Activated CD4-positive, CD25-positive, alpha-beta regulatory T cell treated with anti-CD3 and anti-CD28 coated beads, Interleukin-2, amount 50 U/mL, for 24 hours (primary cell): ENCODE measurements around the gene PANK2.
"Not testable (repeated sequence)": the region's sequence is repeated elsewhere in the genome, so short reads cannot be mapped to it uniquely, and the experiment has no call there.

ENCODE experiments used
- ATAC-seq, 2 donors: fragments of 150-1000 bp; cut with Tn5 transposase; one replicate each; pipeline ENCODE4 v1.10.0; 2021; ENCODE audit warnings: mild to moderate bottlenecking in 1 of 2, moderate library complexity in 1 of 2

The PANK2 gene

GRCh38 chr20:3888622-3889488 is at the start of gene PANK2:
PANK2 (plus strand) TSS chr20:3889387.
- ATAC-seq = peak; percentile 97

- ATAC-seq = not testable (repeated sequence)
These were observed 49.0 kb upstream of the PANK2 start for GRCh38 chr20:3840201-3840600.

- no peak for ATAC-seq
These were observed 46.7 kb upstream of the PANK2 start for GRCh38 chr20:3842348-3842930.

DNA sequence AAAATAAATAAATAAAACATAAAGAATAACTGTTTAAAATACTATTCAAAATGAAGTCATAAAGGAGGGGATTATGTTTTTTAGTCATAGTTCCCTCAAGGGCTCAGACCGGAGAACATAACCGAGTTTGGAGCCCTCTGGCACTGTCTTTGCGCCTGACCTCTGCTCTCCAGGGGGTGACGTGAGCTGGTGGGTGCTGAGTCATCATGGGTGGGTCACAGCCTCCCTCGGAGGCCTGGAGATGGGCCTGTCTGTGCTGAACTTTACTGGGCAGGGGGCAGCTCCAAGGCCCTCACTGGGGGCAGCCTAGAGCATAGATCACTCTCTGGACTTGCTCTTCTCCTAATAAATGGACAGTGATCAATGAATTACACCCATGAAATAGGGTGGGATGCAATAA is 45.7 kb upstream of the PANK2 start:
- ATAC-seq = no peak

DNA sequence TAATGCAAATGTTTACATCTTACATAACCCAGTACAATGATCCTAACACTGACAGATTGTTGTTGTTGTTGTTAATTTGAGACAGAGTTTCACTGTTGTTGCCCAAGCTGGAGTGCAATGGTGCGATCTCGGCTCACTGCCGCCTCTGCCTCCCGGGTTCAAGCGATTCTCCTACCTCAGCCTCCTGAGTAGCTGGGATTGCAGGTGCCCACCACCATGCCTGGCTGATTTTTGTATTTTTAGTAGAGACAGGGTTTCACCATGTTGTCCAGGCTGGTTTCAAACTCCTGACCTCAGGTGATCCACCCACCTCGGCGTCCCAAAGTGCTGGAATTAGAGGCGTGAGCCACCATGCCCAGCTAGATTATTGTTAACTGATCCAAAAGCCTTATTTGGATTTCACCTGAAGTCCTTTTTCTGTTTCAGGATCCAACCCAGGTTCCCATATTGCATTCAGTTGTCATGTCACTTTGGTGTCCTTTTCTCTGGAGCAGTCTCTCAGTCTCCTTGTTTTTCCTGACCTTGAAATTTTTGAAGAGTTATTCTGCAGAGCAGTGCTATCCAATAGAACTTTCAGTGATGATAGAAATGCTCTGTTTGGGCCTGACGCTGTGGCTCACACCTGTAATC is 45.1 kb upstream of the PANK2 start:
- not testable (repeated sequence) for ATAC-seq

DNA sequence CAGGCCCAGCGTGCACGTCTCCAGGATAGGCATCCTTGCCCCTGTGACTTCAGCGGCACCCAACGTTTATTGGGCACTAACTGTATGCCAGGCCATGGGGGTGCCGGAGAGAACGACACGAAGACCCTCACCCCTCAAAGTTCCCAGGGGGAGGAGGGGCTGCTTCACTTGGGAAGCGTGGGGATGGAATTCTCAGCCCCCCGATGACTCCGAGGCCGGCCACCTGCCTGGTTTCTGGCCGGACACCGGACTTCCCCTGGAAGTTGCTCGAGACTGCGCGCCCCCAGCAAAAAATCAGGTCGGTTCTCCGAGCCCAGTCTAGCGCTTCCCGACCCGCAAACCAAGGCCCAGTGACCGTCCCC is 42.8 kb upstream of the PANK2 start:
- no peak for ATAC-seq

DNA sequence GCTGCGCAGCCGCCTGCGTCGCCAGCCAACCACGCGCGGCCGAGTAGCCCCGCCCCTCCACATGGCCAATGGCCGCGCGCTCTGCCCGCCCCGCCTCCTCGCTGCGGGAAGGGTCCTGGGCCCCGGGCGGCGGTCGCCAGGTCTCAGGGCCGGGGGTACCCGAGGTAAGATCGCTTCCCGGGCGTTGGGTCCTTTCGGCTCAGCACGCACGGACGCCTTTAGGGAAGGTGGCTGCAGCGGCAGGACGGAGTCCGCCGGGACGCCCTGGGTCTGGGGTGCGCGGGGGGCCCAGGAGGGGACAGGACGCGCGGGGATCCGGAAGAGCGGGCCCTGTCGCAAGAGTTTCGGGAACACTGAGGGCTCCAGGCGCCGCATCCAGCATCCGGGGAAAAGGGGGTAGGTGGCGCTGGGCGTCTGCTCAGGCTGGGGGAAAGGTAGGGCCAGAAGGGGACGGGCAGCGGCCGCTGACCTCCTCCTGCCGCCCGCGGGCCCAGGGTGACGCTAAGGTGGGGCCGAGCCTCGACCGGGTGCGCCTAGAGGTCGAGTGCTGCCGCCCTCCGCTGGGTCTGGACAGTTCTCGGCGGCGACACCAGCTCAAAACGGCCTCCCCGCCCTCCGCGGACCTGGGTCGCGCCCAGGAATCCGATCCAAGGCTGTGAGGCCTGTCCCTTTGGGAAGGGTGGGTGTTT is 42.3 kb upstream of the PANK2 start, which contains the start of gene MAVS:
Gene MAVS (plus strand): TSS at position 95 of the 689 bp plus-strand sequence. CDS start 7,791 bp downstream, outside the sequence.
- peak; percentile 98 to 99 for ATAC-seq

DNA sequence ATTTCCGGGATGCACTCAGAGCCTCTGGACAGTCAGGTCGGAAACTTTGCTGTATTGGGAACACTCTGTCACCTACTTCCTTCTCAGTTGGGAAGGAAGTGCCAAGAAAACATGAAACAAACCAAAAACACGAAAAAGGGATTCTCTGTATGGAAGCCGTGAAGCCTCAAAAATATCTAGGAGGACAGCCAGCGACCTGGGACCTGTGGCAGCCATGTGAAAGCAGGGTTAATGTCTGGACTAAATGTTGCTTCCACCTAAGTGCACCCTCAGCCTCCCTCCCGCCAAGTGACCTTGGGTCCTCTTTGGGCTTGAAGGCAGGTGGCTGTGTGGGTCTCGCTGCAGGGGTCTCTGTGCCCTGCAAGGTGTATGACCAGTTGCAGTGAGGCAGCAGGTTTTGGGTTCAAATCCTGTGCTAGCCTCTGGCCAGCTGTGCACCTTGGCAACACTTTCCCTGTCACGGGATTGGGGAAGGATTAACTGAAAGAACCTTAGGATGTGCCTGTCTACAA is 41.7 kb upstream of the PANK2 start:
- ATAC-seq = no peak

DNA sequence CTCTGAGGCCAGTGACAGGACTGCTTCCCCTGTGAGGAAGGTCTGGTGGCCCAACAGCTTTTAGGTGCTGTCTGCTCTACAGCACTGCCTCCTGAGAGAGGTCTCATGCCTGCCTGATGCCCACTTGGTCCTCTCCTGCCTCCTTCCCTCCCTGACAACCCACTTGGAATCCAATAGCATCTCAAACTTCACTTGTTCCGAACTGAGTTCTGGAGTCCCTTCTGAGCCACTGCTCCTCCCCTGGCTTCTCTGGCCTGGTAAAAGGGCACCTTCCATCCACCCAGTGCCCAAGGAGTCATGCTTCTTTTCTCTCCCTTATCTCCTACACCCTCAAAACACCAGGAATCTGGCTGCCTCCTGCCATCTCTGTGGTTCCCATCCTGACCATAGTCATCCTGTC is 40.6 kb upstream of the PANK2 start:
- ATAC-seq = no peak

DNA sequence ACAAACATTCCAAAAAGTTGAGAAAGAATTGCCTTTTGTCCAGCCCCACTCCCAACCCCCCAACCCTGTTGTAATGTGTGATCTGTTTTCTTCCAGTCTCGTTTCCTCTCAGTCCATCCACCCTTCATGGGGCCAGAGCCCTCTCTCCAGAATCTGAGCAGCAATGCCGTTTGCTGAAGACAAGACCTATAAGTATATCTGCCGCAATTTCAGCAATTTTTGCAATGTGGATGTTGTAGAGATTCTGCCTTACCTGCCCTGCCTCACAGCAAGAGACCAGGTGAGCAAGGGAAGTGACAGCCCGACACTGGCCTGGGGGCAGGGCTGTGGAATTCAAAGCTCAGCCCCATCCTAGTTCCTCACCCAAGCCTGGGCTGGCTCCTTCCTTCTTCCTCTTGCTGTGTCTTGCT is 34.7 kb upstream of the PANK2 start:
- ATAC-seq = no peak

GRCh38 chr20:3857405-3857804 is 31.8 kb upstream of the PANK2 start:
- ATAC-seq = no peak

DNA sequence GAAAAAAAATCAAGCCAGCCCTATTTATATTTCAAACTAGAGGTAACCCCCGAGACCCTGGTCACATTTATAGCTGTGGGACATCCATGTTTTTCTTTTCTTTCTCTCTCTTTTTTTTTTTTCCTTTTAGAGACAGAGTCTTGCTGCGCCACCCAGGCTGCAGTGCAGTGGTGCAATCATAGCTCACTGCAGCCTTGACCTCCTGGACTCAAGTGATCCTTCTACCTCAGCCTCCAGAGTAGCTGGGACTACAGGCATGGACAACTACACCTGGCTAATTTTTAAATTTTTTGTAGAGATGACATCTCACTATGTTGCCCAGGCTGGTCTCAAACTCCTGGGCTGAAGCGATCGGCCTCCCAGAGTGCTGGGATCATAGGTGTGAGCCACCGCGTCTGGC is 30.5 kb upstream of the PANK2 start:
- no peak for ATAC-seq

DNA sequence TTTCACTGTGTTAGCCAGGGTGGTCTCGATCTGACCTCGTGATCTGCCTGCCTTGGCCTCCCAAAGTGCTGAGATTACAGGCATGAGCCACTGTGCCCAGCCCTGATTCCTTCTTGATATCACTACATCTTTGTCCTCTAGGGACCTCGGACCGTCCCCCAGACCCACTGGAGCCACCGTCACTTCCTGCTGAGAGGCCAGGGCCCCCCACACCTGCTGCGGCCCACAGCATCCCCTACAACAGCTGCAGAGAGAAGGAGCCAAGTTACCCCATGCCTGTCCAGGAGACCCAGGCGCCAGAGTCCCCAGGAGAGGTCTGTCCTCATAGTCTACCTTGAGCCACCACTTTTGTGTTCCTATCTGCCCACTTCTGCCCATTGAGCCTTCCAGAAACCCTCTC is 28.0 kb upstream of the PANK2 start:
- ATAC-seq = no peak

GRCh38 chr20:3862333-3862732 is 26.9 kb upstream of the PANK2 start:
- no peak for ATAC-seq

GRCh38 chr20:3863317-3863716 is 25.9 kb upstream of the PANK2 start:
- no peak for ATAC-seq

DNA sequence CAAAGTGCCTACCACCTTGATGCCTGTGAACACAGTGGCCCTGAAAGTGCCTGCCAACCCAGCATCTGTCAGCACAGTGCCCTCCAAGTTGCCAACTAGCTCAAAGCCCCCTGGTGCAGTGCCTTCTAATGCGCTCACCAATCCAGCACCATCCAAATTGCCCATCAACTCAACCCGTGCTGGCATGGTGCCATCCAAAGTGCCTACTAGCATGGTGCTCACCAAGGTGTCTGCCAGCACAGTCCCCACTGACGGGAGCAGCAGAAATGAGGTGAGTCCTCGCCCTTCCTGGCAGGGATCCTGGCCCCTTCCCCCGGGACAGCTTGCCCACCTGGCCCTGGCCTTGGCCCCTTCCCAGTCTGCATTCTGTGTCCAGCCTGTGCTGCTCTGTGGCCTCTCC is 24.7 kb upstream of the PANK2 start:
- no peak for ATAC-seq

DNA sequence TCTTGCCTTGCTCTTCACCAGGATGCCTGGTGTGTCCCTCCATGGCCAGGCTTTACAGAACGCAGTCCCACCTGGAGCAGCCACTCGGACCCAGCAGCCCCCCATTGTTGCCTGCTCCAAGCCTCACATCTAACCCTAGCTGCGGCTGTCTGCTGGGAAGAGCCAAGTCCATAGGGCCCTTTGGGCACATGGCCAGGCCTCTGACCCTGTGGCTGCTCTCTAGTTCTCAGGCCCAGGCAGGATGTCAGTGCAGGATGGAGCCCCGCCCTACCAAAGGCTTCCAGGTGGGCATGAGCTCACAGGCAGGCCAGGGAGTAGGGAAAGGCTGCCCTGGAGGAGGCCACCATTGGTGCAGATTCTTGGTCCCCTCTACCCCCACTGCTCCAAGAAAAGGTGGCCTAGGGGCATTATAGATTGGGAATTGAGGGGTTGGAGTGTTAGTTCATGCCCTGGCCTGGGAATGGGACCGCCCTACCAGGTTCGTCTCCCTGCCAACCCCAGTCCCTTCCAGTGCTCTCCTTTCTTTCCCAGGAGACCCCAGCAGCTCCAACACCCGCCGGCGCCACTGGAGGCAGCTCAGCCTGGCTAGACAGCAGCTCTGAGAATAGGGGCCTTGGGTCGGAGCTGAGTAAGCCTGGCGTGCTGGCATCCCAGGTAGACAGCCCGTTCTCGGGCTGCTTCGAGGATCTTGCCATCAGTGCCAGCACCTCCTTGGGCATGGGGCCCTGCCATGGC is 23.9 kb upstream of the PANK2 start:
- ATAC-seq = no peak

DNA sequence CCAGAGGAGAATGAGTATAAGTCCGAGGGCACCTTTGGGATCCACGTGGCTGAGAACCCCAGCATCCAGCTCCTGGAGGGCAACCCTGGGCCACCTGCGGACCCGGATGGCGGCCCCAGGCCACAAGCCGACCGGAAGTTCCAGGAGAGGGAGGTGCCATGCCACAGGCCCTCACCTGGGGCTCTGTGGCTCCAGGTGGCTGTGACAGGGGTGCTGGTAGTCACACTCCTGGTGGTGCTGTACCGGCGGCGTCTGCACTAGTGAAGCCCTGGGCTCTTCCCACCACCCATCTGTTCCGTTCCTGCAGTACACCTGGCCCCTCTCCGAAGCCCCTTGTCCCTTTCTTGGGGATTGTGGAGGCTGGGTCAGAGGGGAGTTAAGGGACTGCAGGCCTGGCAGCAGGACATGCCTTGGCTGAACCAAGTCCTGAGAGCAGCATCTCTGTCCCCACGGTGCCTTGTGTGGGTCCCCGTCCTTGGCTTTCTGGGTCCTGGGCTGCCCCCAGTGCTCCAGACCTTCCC is 23.2 kb upstream of the PANK2 start:
- no peak for ATAC-seq

DNA sequence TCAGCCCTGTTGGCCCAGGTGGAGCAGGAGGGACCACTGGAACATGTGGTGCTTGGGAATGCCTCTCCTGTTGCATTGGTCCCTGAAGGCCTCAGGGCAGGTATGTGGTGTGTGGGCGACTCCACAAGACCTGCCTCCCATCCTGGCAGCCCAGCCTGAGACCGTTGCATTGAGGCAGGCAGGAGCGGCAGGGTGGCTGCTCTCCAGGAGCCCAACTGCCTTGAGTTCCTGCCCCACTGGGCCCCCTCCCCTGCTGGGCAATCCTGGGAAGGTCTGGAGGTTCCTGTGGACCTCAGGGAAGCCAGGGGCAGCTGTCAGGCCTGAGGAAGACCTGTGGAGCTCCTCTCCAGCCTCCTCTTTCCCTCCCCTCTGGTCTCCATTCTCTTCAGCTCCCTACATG is 22.7 kb upstream of the PANK2 start:
- no peak for ATAC-seq

DNA sequence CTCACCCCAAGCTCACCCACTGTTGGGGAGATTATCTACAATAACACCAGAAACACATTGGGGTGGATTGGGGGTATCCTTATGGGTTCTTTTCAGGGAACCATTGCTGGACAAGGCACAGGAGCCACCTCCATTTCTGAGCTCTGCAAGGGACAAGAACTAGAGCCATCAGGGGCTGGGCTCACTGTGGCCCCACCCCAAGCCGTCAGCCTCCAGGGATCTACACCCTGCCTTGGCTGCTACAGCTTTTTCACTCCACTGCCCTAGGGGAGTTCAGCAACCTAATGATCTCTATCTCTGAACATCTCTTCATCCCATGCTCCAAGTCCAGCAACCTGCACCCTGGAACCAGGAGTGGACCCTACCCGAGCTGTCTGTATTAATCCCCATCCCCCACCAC is 21.4 kb upstream of the PANK2 start:
- ATAC-seq = no peak

DNA sequence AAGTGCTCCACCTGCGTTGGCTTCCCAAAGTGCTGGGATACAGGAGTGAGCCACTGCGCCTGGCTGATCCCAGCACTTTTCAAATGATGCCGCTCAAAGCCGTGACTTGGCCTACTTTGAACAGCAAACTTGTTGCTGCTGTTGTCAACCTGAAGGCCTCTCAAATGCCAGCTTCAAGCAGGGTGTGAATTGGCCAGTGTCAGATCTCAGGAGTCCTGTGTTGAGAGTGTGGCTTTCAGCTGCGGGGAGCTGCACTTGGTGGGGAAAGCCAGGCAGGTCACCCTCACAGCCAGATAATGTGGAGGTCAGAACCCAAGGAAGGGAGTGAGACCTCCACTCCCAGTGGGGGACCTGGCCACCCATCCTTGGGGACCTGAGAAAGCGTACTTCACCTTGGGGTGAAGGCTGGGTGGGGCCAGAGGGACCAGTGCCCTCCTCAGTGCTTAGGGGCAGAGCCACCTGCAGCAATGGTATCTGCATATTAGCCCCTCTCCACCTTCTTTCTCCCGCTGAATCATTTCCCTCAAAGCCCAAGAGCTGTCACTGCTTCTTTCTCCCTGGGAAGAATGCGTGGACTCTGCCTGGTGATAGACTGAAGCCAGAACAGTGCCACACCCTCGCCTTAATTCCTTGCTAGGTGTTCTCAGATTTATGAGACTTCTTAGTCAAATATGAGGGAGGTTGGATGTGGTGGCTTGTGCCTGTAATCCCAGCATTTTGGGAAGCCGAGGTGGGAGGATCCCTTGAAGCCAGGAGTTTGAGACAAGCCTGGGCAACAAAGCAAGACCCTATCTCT is 19.1 kb upstream of the PANK2 start:
- no peak for ATAC-seq
